CD4-positive, CD25-positive, alpha-beta regulatory T cell (primary cell): ENCODE data around the gene BRAP. TPM values are rescaled to one million over a fixed set of nuclear protein-coding genes. Genes with fewer than 3 reads are reported as not detected.
"Not testable (repeated sequence)": the region's sequence is repeated elsewhere in the genome, so short reads cannot be mapped to it uniquely, and the experiment has no call there.

ENCODE experiments used
- ATAC-seq, 2 donors: fragments of 150-1000 bp; cut with Tn5 transposase; one replicate each; pipeline ENCODE4 v1.10.0; 2021; ENCODE audit warnings: low read depth in 2 of 2, moderate number of reproducible peaks in 2 of 2, moderate library complexity in 1 of 2
- DNase-seq, 3 donors: peaks; one replicate each; pipeline versions ENCODE4 v3.0.0 to v3.0.0-alpha.2; 2012 to 2022; ENCODE audit warnings: mixed read lengths in 1 of 3
- H3K27ac ChIP-seq: one replicate; pipeline ENCODE4 v1.7.0; 2013; ENCODE audit warnings: mild to moderate bottlenecking, low read length; ENCODE audit not compliant: insufficient read depth, poor library complexity, severe bottlenecking
- H3K27me3 ChIP-seq: one replicate; pipeline ENCODE4 v1.7.0; 2013; ENCODE audit warnings: low read length; ENCODE audit not compliant: control insufficient read depth, insufficient read depth
- H3K36me3 ChIP-seq: one replicate; pipeline ENCODE4 v1.7.0; 2013; ENCODE audit warnings: mild to moderate bottlenecking, low read length, moderate library complexity; ENCODE audit not compliant: control insufficient read depth, insufficient read depth
- H3K4me1 ChIP-seq: 2 replicates; pipeline ENCODE4 v1.7.0; 2013; ENCODE audit warnings: mild to moderate bottlenecking, low read length; ENCODE audit not compliant: insufficient read depth, control insufficient read depth, poor library complexity, severe bottlenecking
- H3K4me3 ChIP-seq: one replicate; pipeline ENCODE4 v1.7.0; 2013; ENCODE audit warnings: low read depth, mild to moderate bottlenecking, low read length, moderate library complexity
- H3K9me3 ChIP-seq, 2 experiments: 1 replicate in 1 of 2; 2 replicates in 1 of 2; pipeline ENCODE4 v1.7.0; 2013; ENCODE audit warnings: low read length in 2 of 2, mild to moderate bottlenecking in 1 of 2, moderate library complexity in 1 of 2; ENCODE audit not compliant: control insufficient read depth in 2 of 2
- H3K27ac Mint-ChIP-seq, 3 donors: one replicate each; pipeline ENCODE4 v1.8.0; 2020 to 2022; ENCODE audit warnings: mild to moderate bottlenecking in 3 of 3, mixed read lengths in 3 of 3, moderate library complexity in 2 of 3
- H3K27me3 Mint-ChIP-seq: one replicate; pipeline ENCODE4 v1.8.0; 2022; ENCODE audit warnings: mild to moderate bottlenecking, mixed read lengths
- H3K36me3 Mint-ChIP-seq: one replicate; pipeline ENCODE4 v1.8.0; 2020; ENCODE audit warnings: mixed read lengths
- H3K4me1 Mint-ChIP-seq, 4 donors: one replicate each; pipeline ENCODE4 v1.8.0; 2020 to 2022; ENCODE audit warnings: mixed read lengths in 4 of 4, mild to moderate bottlenecking in 1 of 4
- H3K4me3 Mint-ChIP-seq, 4 donors: one replicate each; pipeline ENCODE4 v1.8.0; 2020 to 2022; ENCODE audit warnings: mild to moderate bottlenecking in 4 of 4, mixed read lengths in 4 of 4, moderate library complexity in 3 of 4
- H3K9me3 Mint-ChIP-seq, 7 donors: one replicate each; pipeline ENCODE4 v1.8.0; 2020 to 2022; ENCODE audit warnings: mixed read lengths in 7 of 7, mild to moderate bottlenecking in 3 of 7, moderate library complexity in 2 of 7
- polyA plus RNA-seq, 4 donors: library from polyadenylated mRNA; unstranded; fragments of 300-500 nt; fragmentation: Illumina TruSeq; gene quantifications; one replicate each; pipeline ENCODE4 v1.2.3, GENCODE V29; 2021
- total RNA-seq: library from RNA; stranded (reverse); gene quantifications from one replicate; pipeline ENCODE4 v1.2.3, GENCODE V29; 2022

The BRAP gene, protein sequence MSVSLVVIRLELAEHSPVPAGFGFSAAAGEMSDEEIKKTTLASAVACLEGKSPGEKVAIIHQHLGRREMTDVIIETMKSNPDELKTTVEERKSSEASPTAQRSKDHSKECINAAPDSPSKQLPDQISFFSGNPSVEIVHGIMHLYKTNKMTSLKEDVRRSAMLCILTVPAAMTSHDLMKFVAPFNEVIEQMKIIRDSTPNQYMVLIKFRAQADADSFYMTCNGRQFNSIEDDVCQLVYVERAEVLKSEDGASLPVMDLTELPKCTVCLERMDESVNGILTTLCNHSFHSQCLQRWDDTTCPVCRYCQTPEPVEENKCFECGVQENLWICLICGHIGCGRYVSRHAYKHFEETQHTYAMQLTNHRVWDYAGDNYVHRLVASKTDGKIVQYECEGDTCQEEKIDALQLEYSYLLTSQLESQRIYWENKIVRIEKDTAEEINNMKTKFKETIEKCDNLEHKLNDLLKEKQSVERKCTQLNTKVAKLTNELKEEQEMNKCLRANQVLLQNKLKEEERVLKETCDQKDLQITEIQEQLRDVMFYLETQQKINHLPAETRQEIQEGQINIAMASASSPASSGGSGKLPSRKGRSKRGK
- total RNA-seq (23.7 TPM), polyA plus RNA-seq (10 to 100 TPM; 21.2 to 26.1 (median 25.4) TPM)

DNA sequence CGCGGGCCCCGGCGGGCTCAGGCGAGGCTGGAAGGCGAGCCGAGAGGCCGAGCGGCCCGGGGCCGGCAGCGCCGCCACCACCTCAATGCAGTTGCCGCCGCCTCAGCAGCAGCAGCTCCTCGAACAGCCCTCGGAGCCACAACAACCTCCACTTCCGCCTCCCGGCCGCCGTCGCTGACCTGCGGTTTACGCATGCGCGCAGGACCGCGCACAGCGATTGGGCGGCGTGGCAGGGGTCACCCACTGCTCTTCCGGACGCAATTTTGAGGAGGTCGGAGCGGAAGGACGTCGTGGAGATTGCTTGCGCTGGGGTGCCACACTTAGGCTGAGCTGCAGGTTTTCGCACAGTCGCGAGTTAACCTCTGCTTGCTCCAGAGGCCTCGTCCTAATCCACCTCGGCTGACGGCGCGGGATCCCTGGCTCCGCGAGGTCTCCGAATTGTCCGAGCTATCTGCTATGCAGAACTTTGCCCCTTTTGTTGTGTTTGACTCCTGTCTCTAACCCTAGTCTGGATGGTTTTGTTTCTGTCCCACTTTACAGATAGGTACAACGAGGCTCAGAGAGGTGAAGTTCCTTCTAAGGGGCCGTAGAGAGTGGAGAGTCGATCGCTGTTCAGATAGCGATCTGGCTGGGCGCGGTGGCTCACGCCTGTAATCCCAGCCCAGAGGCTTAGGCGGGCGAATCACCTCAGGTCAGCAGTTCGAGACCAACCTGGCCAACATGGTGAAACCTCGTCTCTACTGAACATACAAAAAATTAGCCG, at the start of gene BRAP, which contains the start of gene ACAD10:
BRAP (minus strand) TSS at position 146 of the 763 bp plus-strand sequence. CDS start 164 bp downstream, outside the sequence.
ACAD10 (plus strand) TSS at position 243 of the 763 bp plus-strand sequence. CDS start 6,657 bp downstream, outside the sequence.
- Mint-ChIP-seq H3K36me3 (peaks cover 21% of the 10 kb centered on the region), H3K4me3 (peak within 1 kb of the TSS; percentile 88 to 98 (median 97)), H3K4me1 (peaks cover 25 to 48% (median 37%) of the 10 kb centered on the region in 4 donors), H3K9me3 (peaks cover 0 to 2% (median 0%) of the 10 kb centered on the region in 7 donors), H3K27ac (peak within 1 kb of the TSS; percentile 96 to 99 (median 97)), H3K27me3 (peaks cover 5% of the 10 kb centered on the region)
- DNase-seq: peak; percentile 91 to 96 (median 94)
- Histone ChIP-seq H3K27me3 (no peaks in the 10 kb centered on the region), H3K9me3 (no peaks in the 10 kb centered on the region), H3K4me1 (peaks cover 31% of the 10 kb centered on the region), H3K4me3 (peak within 1 kb of the TSS; percentile 91), H3K27ac (peak within 1 kb of the TSS; percentile 85), H3K36me3 (peaks cover 18% of the 10 kb centered on the region)
- ATAC-seq: peak; percentile 95 to 96

GRCh38 chr12:111733340-111733915, 47.7 kb upstream of the BRAP start:
- no peak for ATAC-seq
- no peak overlapping the region for H3K27ac ChIP-seq
- Mint-ChIP-seq H3K27ac (no peak overlapping the region), H3K27me3 (no peaks in the 10 kb centered on the region), H3K36me3 (peaks cover 43% of the 10 kb centered on the region), H3K9me3 (no peaks in the 10 kb centered on the region), H3K4me1 (peaks cover 0 to 2% (median 0%) of the 10 kb centered on the region in 4 donors), H3K4me3 (no peak overlapping the region)
- DNase-seq: no peak
- H3K36me3 ChIP-seq: peaks cover 38% of the 10 kb centered on the region
- no peaks in the 10 kb centered on the region for H3K4me1 ChIP-seq
- no peaks in the 10 kb centered on the region for H3K27me3 ChIP-seq
- H3K9me3 ChIP-seq: no peaks in the 10 kb centered on the region
- H3K4me3 ChIP-seq: no peak overlapping the region

DNA sequence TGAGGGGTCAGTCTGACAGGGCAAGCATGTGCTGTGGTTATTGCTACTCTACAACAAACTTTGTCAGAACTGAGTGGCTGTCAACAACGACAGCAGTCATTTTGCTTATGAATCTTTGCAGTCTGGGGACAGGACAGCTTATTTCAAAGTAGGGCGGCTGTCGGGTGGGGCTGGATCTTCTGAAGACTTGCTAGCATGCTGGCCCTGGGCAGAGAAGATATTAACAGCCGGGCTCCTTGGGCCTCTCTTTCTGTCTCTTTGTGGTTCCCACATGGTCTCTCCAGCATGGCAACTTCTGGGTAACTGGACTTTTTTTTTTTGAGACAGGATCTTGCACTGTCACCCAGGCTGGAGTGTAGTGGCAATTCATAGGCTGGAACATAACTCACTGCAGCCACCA, 47.0 kb upstream of the BRAP start:
- Mint-ChIP-seq H3K4me3 (no peak overlapping the region), H3K27ac (peak overlapping the region in 1 of 3 donors; percentile 52), H3K4me1 (peaks cover 0 to 2% (median 0%) of the 10 kb centered on the region in 4 donors), H3K9me3 (no peaks in the 10 kb centered on the region), H3K27me3 (peaks cover 5% of the 10 kb centered on the region), H3K36me3 (peaks cover 47% of the 10 kb centered on the region)
- H3K9me3 ChIP-seq: no peaks in the 10 kb centered on the region
- H3K27me3 ChIP-seq: no peaks in the 10 kb centered on the region
- no peaks in the 10 kb centered on the region for H3K4me1 ChIP-seq
- H3K27ac ChIP-seq: no peak overlapping the region
- peaks cover 41% of the 10 kb centered on the region for H3K36me3 ChIP-seq
- no peak overlapping the region for H3K4me3 ChIP-seq
- ATAC-seq (no peak), DNase-seq (no peak)

- Histone ChIP-seq H3K27ac (no peak overlapping the region), H3K9me3 (no peaks in the 10 kb centered on the region), H3K4me1 (no peaks in the 10 kb centered on the region), H3K36me3 (peaks cover 33% of the 10 kb centered on the region), H3K27me3 (no peaks in the 10 kb centered on the region), H3K4me3 (no peak overlapping the region)
- Mint-ChIP-seq H3K36me3 (peaks cover 42% of the 10 kb centered on the region), H3K27me3 (peaks cover 5% of the 10 kb centered on the region), H3K4me1 (peaks cover 0 to 2% (median 0%) of the 10 kb centered on the region in 4 donors), H3K27ac (no peak overlapping the region), H3K9me3 (no peaks in the 10 kb centered on the region), H3K4me3 (no peak overlapping the region)
- DNase-seq (no peak), ATAC-seq (no peak)
Measured at GRCh38 chr12:111730420-111730819, 44.7 kb upstream of the BRAP start.

DNA sequence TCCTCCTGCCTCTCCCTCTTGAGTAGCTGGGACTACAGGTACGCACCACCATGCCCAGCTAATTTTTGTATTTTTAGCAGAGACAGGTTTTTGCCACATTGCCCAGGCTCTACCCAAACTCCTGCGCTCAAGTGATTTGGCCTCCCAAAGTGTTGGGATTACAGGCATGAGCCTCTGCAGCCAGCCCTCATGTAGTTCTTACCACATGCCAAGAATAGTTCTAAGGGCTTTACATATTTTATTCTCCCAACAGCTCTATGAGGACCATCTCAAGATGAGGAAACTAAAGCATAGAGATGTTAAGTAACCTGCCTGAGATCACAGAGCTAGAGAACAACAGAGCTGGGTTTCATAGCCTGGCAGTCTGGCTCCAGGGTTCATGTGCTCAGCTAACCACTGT, 43.0 kb upstream of the BRAP start:
- H3K27me3 ChIP-seq: no peaks in the 10 kb centered on the region
- ATAC-seq (no peak), DNase-seq (no peak)
- no peaks in the 10 kb centered on the region for H3K9me3 Mint-ChIP-seq
- H3K27ac ChIP-seq: no peak overlapping the region
- no peak overlapping the region for H3K4me3 Mint-ChIP-seq
- H3K27ac Mint-ChIP-seq: no peak overlapping the region
- peaks cover 32% of the 10 kb centered on the region for H3K36me3 Mint-ChIP-seq
- H3K36me3 ChIP-seq: peaks cover 27% of the 10 kb centered on the region
- peaks cover 0 to 2% (median 0%) of the 10 kb centered on the region in 4 donors for H3K4me1 Mint-ChIP-seq
- H3K4me1 ChIP-seq: no peaks in the 10 kb centered on the region
- peaks cover 5% of the 10 kb centered on the region for H3K27me3 Mint-ChIP-seq
- no peaks in the 10 kb centered on the region for H3K9me3 ChIP-seq
- H3K4me3 ChIP-seq: no peak overlapping the region

DNA sequence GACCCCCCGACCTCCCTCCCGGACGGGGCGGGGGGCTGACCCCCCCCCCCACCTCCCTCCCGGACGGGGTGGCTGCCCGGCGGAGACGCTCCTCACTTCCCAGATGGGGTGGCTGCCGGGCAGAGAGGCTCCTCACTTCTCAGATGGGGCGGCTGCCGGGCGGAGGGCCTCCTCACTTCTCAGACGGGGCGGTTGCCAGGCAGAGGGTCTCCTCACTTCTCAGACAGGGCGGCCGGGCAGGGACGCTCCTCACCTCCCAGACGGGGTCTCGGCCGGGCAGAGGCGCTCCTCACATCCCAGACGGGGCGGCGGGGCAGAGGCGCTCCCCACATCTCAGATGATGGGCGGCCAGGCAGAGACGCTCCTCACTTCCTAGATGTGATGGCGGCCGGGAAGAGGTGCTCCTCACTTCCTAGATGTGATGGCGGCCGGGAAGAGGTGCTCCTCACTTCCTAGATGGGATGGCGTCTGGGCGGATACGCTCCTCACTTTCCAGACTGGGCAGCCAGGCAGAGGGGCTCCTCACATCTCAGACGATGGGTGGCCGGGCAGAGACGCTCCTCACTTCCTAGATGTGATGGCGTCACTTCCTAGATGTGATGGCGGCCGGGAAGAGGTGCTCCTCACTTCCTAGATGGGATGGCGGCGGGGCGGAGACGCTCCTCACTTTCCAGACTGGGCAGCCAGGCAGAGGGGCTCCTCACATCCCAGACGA, 38.0 kb upstream of the BRAP start:
- H3K27me3 ChIP-seq, H3K4me3 Mint-ChIP-seq, H3K27ac ChIP-seq, H3K9me3 Mint-ChIP-seq, ATAC-seq, H3K9me3 ChIP-seq, H3K27ac Mint-ChIP-seq, H3K4me1 Mint-ChIP-seq, H3K4me3 ChIP-seq, DNase-seq, H3K4me1 ChIP-seq, H3K27me3 Mint-ChIP-seq: not testable (repeated sequence)
- H3K36me3 ChIP-seq: peaks cover 24% of the 10 kb centered on the region
- peaks cover 18% of the 10 kb centered on the region for H3K36me3 Mint-ChIP-seq

DNA sequence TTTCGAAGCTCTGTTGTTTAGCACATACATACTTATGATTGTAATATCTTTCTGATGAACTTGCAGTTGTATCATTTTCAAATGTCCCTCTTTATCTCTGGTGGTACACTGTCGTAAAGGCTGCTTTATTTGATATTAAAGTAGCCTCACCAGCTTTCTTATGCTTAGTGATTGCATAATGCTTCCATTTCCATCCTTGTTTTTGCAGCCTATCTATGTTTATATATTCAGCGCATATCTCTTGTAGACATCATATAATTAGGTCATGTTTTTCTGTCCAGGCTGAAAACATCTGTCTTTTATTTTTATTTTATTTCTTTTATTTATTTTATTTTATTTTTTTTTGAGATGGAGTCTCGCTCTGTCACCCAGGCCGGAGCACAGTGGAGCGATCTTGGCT, 34.7 kb upstream of the BRAP start:
- Histone ChIP-seq H3K4me3 (no peak overlapping the region), H3K9me3 (no peaks in the 10 kb centered on the region), H3K36me3 (peaks cover 43% of the 10 kb centered on the region), H3K27ac (no peak overlapping the region), H3K27me3 (no peaks in the 10 kb centered on the region), H3K4me1 (no peaks in the 10 kb centered on the region)
- Mint-ChIP-seq H3K27ac (no peak overlapping the region), H3K9me3 (no peaks in the 10 kb centered on the region), H3K36me3 (peaks cover 21% of the 10 kb centered on the region), H3K4me1 (no peaks in the 10 kb centered on the region), H3K4me3 (no peak overlapping the region), H3K27me3 (no peaks in the 10 kb centered on the region)
- DNase-seq (no peak), ATAC-seq (no peak)
